ENCODE results near the gene ADCY9.

Gene ADCY9

DNA sequence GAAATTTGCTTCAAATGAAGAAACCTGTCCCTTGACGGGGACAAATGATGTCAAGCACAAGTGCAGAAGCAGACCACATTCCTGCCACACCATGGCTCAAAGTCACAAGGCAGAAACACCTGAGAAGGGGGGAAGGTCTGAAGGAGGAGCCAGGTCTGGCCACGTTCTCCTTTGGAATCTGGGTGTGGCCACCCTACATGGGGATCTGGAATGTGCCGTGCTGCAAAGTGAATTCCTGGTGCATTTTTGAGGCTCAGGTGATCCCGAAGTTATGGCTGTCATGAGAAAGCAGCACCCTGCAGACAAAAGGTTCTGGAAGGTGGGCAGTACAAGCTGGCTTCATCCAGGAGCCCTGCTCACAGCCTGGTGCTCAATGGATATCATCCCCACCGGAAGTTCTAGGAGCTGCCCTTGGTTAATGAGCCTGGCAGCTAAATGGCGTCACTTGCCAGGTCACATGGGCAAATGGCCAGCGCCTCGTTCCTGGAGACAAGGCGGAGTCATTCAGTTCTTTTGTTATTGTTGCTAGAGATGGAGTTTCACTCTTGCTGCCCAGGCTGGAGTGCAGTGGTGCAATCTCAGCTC, 20.1 kb upstream of the ADCY9 start:
- Histone ChIP-seq H3K27ac (ENCODE audit: low read depth, low read length) (no peak overlapping the region), H3K36me3 (ENCODE audit: control insufficient read depth, low read length) (no peaks in the 10 kb centered on the region), H3K27me3 (ENCODE audit: control insufficient read depth, low read length) (no peaks in the 10 kb centered on the region; the same call in 1 of the 2 replicates), H3K4me1 (ENCODE audit: control insufficient read depth, low read length) (peaks cover 11% of the 10 kb centered on the region), H3K4me2 (ENCODE audit: low read length) (no peak overlapping the region), H3F3A (ENCODE audit: control insufficient read depth, insufficient read depth) (no peaks in the 10 kb centered on the region), H3K79me2 (ENCODE audit: control insufficient read depth, low read length) (no peaks in the 10 kb centered on the region), H3K4me3 (ENCODE audit: low read length) (no peak overlapping the region), H3K9me2 (replicated peaks; ENCODE audit: control insufficient read depth, low read length) (no peaks in the 10 kb centered on the region), H4K20me1 (ENCODE audit: control insufficient read depth, insufficient read depth, low read depth, low read length) (no peaks in the 10 kb centered on the region), H3K9me3 (ENCODE audit: control insufficient read depth, insufficient read depth, low read length) (no peaks in the 10 kb centered on the region)
- TF ChIP-seq EZH2phosphoT487 (IDR thresholded peaks at IDR 0.05; ENCODE audit: borderline replicate concordance, low read length) = no peak
- TF ChIP-seq, protein P1, sequence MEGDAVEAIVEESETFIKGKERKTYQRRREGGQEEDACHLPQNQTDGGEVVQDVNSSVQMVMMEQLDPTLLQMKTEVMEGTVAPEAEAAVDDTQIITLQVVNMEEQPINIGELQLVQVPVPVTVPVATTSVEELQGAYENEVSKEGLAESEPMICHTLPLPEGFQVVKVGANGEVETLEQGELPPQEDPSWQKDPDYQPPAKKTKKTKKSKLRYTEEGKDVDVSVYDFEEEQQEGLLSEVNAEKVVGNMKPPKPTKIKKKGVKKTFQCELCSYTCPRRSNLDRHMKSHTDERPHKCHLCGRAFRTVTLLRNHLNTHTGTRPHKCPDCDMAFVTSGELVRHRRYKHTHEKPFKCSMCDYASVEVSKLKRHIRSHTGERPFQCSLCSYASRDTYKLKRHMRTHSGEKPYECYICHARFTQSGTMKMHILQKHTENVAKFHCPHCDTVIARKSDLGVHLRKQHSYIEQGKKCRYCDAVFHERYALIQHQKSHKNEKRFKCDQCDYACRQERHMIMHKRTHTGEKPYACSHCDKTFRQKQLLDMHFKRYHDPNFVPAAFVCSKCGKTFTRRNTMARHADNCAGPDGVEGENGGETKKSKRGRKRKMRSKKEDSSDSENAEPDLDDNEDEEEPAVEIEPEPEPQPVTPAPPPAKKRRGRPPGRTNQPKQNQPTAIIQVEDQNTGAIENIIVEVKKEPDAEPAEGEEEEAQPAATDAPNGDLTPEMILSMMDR (IDR thresholded peaks at IDR 0.05; ENCODE audit: low read depth, low read length, poor library complexity, severe bottlenecking) = no peak

DNA sequence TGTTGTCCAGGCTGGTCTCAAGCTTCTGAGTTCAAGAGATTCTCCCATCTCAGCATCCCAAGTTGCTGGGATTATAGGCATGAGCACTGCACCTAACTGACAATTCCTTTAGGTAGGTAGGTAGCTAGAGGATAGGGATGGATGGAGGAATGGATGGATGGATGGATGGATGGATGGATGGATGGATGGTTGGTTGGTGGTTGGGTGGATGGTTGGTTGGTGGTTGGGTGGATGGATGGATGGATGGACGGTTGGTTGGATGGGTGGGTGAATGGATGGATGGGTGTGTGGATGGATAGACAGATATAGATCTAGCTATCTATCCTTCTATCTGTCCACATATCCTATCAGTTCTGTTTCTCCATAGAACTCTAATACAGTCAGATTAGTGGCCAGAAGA, 19.3 kb upstream of the ADCY9 start:
- peaks cover 7% of the 10 kb centered on the region for H3K4me1 ChIP-seq (ENCODE audit: control insufficient read depth, low read length)
- H3K36me3 ChIP-seq (ENCODE audit: control insufficient read depth, low read length) = no peaks in the 10 kb centered on the region
- H3K9me3 ChIP-seq (ENCODE audit: control insufficient read depth, insufficient read depth, low read length) = no peaks in the 10 kb centered on the region
- no peak for TF ChIP-seq EZH2phosphoT487 (IDR thresholded peaks at IDR 0.05; ENCODE audit: borderline replicate concordance, low read length)
- TF ChIP-seq, protein P1 (IDR thresholded peaks at IDR 0.05; ENCODE audit: low read depth, low read length, poor library complexity, severe bottlenecking) = no peak
- no peaks in the 10 kb centered on the region for H4K20me1 ChIP-seq (ENCODE audit: control insufficient read depth, insufficient read depth, low read depth, low read length)
- H3K4me3 ChIP-seq (ENCODE audit: low read length) = no peak overlapping the region
- H3K9me2 ChIP-seq (replicated peaks; ENCODE audit: control insufficient read depth, low read length) = no peaks in the 10 kb centered on the region
- H3F3A ChIP-seq (ENCODE audit: control insufficient read depth, insufficient read depth) = no peaks in the 10 kb centered on the region
- no peak overlapping the region for H3K4me2 ChIP-seq (ENCODE audit: low read length)
- H3K27ac ChIP-seq (ENCODE audit: low read depth, low read length) = no peak overlapping the region
- H3K27me3 ChIP-seq (ENCODE audit: control insufficient read depth, low read length) = no peaks in the 10 kb centered on the region; the same call in 1 of the 2 replicates
- no peaks in the 10 kb centered on the region for H3K79me2 ChIP-seq (ENCODE audit: control insufficient read depth, low read length)

DNA sequence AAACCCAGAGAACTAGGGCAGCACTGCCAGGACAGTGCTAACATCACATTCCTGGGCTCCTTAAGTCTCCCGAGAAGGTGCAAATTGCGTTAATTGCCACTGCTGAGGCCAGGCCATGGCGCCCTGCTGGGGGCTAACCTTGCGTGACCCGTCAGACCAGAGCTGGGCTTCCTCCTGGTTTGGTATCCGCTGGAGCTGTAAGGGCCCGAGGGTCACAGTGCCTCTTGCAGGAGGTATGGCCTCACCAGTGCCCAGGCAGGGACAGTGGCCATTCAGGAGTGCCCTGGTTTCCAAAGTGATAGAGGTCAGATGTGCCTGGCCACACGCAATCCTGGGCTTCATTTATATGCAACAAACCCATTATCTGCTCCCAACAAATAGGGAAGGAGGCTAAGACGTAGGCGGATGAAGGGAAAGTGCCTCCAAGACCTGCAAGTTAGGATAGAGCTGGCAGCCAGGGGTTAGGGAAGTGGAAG, 17.7 kb upstream of the ADCY9 start:
- H3K79me2 ChIP-seq (ENCODE audit: control insufficient read depth, low read length) = no peaks in the 10 kb centered on the region
- no peaks in the 10 kb centered on the region for H3F3A ChIP-seq (ENCODE audit: control insufficient read depth, insufficient read depth)
- no peaks in the 10 kb centered on the region for H3K4me1 ChIP-seq (ENCODE audit: control insufficient read depth, low read length)
- H3K4me2 ChIP-seq (ENCODE audit: low read length) = no peak overlapping the region
- TF ChIP-seq, protein P1 (IDR thresholded peaks at IDR 0.05; ENCODE audit: low read depth, low read length, poor library complexity, severe bottlenecking) = no peak
- no peak for TF ChIP-seq EZH2phosphoT487 (IDR thresholded peaks at IDR 0.05; ENCODE audit: borderline replicate concordance, low read length)
- H3K9me2 ChIP-seq (replicated peaks; ENCODE audit: control insufficient read depth, low read length) = no peaks in the 10 kb centered on the region
- no peak overlapping the region for H3K27ac ChIP-seq (ENCODE audit: low read depth, low read length)
- no peak overlapping the region for H3K4me3 ChIP-seq (ENCODE audit: low read length)
- no peaks in the 10 kb centered on the region for H3K9me3 ChIP-seq (ENCODE audit: control insufficient read depth, insufficient read depth, low read length)
- H3K36me3 ChIP-seq (ENCODE audit: control insufficient read depth, low read length) = no peaks in the 10 kb centered on the region
- H3K27me3 ChIP-seq (ENCODE audit: control insufficient read depth, low read length) = no peaks in the 10 kb centered on the region; the same call in 1 of the 2 replicates
- H4K20me1 ChIP-seq (ENCODE audit: control insufficient read depth, insufficient read depth, low read depth, low read length) = no peaks in the 10 kb centered on the region

All from DOHH2 (cell line).